Fibroblast of peridontal ligament (primary cell): ENCODE results near the gene EIF3D.
A peak's percentile ranks its signal among the peaks of the same experiment; 100 is the strongest.

Source experiments
- DNase-seq: peaks from one replicate; pipeline ENCODE4 v3.0.0-alpha.2; 2010; ENCODE audit errors: extremely low read depth

Gene EIF3D

DNA sequence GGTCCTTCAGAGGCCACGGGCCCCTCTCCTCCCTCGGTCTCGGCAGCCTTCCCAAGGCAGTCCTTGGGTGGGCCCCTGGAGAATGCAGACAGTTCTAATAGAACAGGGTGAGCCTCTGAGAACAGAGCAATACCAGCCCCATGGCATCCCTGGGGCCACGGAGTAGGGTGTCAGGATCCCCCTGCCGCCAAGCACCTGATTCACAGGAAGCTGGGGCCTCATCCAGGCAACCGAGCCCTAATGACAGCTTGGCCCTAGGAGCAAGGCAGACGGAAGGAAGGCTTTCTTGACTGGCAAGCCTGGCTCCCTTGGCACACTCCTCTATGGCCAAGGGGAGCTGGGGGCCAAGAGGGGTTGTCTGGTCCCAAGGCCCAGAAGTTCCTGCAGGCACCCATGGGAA, 62.7 kb downstream of the EIF3D start:
- DNase-seq = no peak

GRCh38 chr22:36465232-36466021, 63.5 kb downstream of the EIF3D start:
- peak; percentile 77 for DNase-seq

DNA sequence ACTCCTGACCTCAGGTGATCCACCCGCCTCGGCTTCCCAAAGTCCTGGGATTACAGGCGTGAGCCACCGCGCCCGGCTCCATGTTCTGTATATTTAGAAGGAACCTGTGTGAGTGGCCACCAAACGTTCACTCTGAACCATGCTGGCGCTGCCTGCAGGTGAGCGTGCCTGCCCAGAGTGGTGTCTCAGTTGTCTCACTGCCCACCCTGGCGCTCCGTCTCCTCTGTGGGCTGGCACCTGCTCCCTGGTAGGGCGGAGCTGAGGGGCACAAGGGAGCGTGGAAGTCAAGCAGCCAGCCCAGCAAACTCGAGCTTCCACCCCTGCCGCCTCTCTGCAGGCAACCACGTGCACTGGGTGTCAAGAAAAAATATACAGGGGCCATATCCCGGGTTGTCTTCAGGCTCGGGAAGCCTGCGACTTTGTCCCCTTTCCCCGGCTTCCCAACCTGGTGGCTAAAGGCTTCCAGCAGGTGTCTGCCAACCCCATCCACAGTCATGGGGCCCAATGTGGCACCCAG, 64.2 kb downstream of the EIF3D start:
- no peak for DNase-seq

DNA sequence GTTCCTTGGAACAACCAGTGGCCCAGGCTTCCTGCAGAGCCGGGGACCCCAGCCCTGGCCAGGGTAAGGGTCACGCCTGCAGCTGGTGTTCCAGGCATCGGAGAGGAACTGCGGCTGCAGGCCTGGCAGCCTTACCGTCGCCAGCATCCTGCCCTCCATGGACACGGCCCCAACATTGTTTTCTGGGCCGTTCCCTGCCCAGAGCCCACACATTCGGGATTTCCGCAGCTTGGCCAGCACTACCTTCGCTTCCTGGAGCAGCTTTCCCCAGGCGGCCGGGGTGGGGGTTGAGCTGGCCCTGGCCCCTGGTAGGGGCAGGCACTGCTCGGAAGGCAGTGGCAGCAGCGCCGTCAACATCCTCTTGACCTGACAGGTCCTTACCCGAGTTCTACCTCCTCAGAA, 65.2 kb downstream of the EIF3D start:
- DNase-seq = no peak

DNA sequence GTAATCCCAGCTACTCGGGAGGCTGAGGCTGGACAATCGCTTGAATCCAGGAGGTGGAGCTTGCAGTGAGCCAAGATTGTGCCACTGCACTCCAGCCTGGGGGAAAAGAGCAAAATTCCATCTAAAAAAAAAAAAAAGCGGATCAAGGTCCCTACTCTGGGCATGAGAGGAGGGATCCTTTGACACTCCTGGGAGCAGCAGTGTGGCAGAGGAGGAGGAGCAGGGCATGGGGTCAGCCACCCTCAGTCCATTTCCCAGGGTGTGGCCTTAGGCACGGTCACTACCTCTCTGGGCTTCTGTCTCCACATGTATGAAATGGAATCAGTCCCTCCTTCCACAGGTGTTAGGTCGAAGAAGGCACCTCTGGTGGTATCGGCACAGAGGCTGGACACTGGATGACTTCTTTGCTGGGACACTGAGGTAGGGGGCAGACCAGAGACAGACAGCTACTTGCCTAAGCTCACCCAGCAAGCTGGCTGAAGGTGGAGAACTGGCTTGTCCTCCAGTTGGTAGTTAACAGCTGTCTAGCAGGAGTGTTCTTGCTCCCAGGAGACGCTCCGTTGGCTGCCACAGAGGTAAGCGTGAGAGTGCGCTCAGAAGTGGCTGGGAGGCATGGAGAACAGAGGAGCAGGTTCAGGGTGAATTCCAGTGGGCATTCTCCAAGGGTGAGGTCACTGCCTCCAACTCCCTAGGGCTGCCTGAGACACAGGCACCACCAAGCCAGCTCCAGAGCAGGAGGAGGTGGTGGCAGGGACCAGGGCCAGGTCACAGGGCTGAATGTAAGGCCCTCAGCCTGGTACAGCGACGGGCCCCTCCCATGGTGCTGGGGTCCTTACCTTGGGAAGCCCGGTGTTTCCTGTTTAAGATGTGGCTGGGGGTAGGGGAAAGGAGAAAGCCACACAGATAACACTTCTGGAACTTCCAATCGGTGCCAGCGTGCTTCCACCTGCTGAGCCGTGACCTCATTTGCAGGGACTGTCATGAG, 67.0 kb downstream of the EIF3D start:
- peak; percentile 40 for DNase-seq
